NCI-H226 (cell line): ENCODE measurements around the gene ZSWIM6.

Experiments
- DNase-seq: peaks from one replicate; pipeline ENCODE4 v3.0.0-alpha.2; 2015

ZSWIM6 gene

GRCh38 chr5:61331407-61332357 lies at the start of gene ZSWIM6:
Gene ZSWIM6, plus strand, starts transcription at chr5:61332258. Its CDS starts 15 bp downstream, at chr5:61332273.
- DNase-seq: peak; percentile 96

- DNase-seq: no peak
Observed at GRCh38 chr5:61283471-61283870, 48.6 kb upstream of the ZSWIM6 start.

GRCh38 chr5:61285531-61285930 lies 46.5 kb upstream of the ZSWIM6 start:
- no peak for DNase-seq

- DNase-seq: no peak
Observed at GRCh38 chr5:61286446-61287132, 45.5 kb upstream of the ZSWIM6 start.

GRCh38 chr5:61287474-61287873 lies 44.6 kb upstream of the ZSWIM6 start:
- no peak for DNase-seq

- no peak for DNase-seq
Observed at GRCh38 chr5:61289241-61289640, 42.8 kb upstream of the ZSWIM6 start.

- no peak for DNase-seq
Observed at GRCh38 chr5:61289669-61290306, 42.3 kb upstream of the ZSWIM6 start.

- peak; percentile 39 for DNase-seq
Observed at GRCh38 chr5:61290791-61291210, 41.3 kb upstream of the ZSWIM6 start.

GRCh38 chr5:61292062-61292657 lies 39.9 kb upstream of the ZSWIM6 start:
- DNase-seq: no peak

GRCh38 chr5:61293071-61293470 lies 39.0 kb upstream of the ZSWIM6 start:
- no peak for DNase-seq

- DNase-seq: no peak
Observed at GRCh38 chr5:61293873-61294272, 38.2 kb upstream of the ZSWIM6 start.

- DNase-seq: no peak
Observed at GRCh38 chr5:61295365-61295764, 36.7 kb upstream of the ZSWIM6 start.

GRCh38 chr5:61298066-61298465 lies 34.0 kb upstream of the ZSWIM6 start:
- no peak for DNase-seq

GRCh38 chr5:61298580-61298979 lies 33.5 kb upstream of the ZSWIM6 start:
- no peak for DNase-seq

- no peak for DNase-seq
Observed at GRCh38 chr5:61299261-61299681, 32.8 kb upstream of the ZSWIM6 start.

- peak; percentile 99 for DNase-seq
Observed at GRCh38 chr5:61301341-61302199, 30.5 kb upstream of the ZSWIM6 start.

- no peak for DNase-seq
Observed at GRCh38 chr5:61302200-61302563, 29.9 kb upstream of the ZSWIM6 start.

GRCh38 chr5:61303346-61303745 lies 28.7 kb upstream of the ZSWIM6 start:
- no peak for DNase-seq

- peak; percentile 96 for DNase-seq
Observed at GRCh38 chr5:61304590-61305381, 27.3 kb upstream of the ZSWIM6 start.

- peak; percentile 86 for DNase-seq
Observed at GRCh38 chr5:61306531-61307131, 25.4 kb upstream of the ZSWIM6 start.

- no peak for DNase-seq
Observed at GRCh38 chr5:61307191-61307590, 24.9 kb upstream of the ZSWIM6 start.
